WERI-Rb-1 (cell line): ENCODE data around the gene LHX3.
"Not testable (repeated sequence)": the region's sequence is repeated elsewhere in the genome, so short reads cannot be mapped to it uniquely, and the experiment has no call there.

Experiments used
- DNase-seq: peaks from one replicate; pipeline ENCODE4 v3.0.0-alpha.2; 2020
- H3K27ac ChIP-seq: fragments of 250-450 bp; sonication (Bioruptor Pico); 2 replicates; pipeline ENCODE4 v1.5.1; 2020; ENCODE audit warnings: mild to moderate bottlenecking, moderate library complexity
- H3K27me3 ChIP-seq: fragments of 250-450 bp; sonication (Bioruptor Pico); 2 replicates; pipeline ENCODE4 v1.5.1; 2021; ENCODE audit warnings: mild to moderate bottlenecking, low read depth, moderate library complexity; ENCODE audit not compliant: insufficient read depth, severe bottlenecking
- H3K36me3 ChIP-seq: fragments of 250-450 bp; sonication (Bioruptor Pico); 2 replicates; pipeline ENCODE4 v1.5.1; 2020; ENCODE audit warnings: mild to moderate bottlenecking, moderate library complexity
- H3K4me3 ChIP-seq: 2 replicates; pipeline ENCODE4 v1.5.1; 2011; ENCODE audit warnings: low read depth, mild to moderate bottlenecking, control low read depth, low read length
- H3K9me3 ChIP-seq: fragments of 250-450 bp; sonication (Bioruptor Pico); 2 replicates; pipeline ENCODE4 v1.5.1; 2021; ENCODE audit warnings: mild to moderate bottlenecking, moderate library complexity; ENCODE audit not compliant: severe bottlenecking
- CTCF ChIP-seq: IDR thresholded peaks from 2 replicates; pipeline ENCODE4 v1.5.1; 2011; ENCODE audit warnings: low read depth, mild to moderate bottlenecking, control low read depth, inconsistent platforms, low read length

LHX3 gene

DNA sequence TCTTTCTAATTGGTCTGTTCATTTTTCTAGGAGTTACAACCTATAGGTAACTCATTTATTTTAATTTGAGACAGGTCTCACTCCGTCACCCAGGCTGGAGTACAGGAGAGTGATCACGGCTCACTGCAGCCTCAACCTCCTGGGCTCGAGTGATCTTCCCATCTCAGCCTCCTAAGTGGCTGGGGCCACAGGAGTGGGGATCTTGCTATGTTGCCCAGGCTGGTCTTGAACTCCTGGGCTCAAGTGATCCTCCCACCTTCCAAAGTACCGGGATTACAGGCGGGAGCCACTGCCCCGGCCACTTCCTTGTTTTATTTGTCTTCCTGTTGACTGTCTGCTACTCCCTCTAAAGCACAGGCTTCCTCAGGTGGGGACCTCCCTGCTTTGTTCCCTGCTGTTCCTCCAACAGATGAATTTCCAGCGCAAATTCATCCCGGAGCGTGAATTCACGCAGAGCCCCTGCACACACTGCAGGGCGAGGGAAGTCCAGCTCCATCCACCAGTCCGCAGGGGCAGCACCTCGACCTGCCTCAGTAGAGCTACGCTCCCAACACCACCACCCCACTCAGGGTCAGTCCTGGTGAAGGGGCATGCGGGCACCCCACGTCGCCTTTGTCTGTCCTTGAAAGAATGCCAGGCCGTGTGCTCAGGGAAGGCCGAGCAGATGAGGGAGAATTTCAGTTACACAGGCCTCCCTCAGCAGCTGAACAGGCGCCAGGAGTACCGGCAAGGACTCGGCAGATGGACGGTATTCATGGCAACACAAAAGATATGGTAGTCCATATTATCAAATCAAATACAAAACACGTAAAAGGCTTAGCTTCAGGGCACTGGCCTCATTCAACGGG, 34.4 kb upstream of the LHX3 start:
- peaks cover 66% of the 10 kb centered on the region for H3K36me3 ChIP-seq
- no peak for DNase-seq
- no peak for TF ChIP-seq CTCF
- no peaks in the 10 kb centered on the region for H3K9me3 ChIP-seq
- no peak overlapping the region for H3K27ac ChIP-seq
- no peaks in the 10 kb centered on the region for H3K27me3 ChIP-seq
- H3K4me3 ChIP-seq: no peak overlapping the region

GRCh38 chr9:136238342-136238732, 33.4 kb upstream of the LHX3 start:
- no peaks in the 10 kb centered on the region for H3K27me3 ChIP-seq
- H3K4me3 ChIP-seq: no peak overlapping the region
- no peaks in the 10 kb centered on the region for H3K9me3 ChIP-seq
- TF ChIP-seq CTCF: no peak
- DNase-seq: no peak
- peaks cover 67% of the 10 kb centered on the region for H3K36me3 ChIP-seq
- H3K27ac ChIP-seq: no peak overlapping the region

- Histone ChIP-seq H3K27ac (no peak overlapping the region), H3K9me3 (no peaks in the 10 kb centered on the region), H3K27me3 (no peaks in the 10 kb centered on the region), H3K36me3 (peaks cover 61% of the 10 kb centered on the region), H3K4me3 (no peak overlapping the region)
- no peak for TF ChIP-seq CTCF
- no peak for DNase-seq
Observed at GRCh38 chr9:136237486-136238341, 32.8 kb upstream of the LHX3 start.

DNA sequence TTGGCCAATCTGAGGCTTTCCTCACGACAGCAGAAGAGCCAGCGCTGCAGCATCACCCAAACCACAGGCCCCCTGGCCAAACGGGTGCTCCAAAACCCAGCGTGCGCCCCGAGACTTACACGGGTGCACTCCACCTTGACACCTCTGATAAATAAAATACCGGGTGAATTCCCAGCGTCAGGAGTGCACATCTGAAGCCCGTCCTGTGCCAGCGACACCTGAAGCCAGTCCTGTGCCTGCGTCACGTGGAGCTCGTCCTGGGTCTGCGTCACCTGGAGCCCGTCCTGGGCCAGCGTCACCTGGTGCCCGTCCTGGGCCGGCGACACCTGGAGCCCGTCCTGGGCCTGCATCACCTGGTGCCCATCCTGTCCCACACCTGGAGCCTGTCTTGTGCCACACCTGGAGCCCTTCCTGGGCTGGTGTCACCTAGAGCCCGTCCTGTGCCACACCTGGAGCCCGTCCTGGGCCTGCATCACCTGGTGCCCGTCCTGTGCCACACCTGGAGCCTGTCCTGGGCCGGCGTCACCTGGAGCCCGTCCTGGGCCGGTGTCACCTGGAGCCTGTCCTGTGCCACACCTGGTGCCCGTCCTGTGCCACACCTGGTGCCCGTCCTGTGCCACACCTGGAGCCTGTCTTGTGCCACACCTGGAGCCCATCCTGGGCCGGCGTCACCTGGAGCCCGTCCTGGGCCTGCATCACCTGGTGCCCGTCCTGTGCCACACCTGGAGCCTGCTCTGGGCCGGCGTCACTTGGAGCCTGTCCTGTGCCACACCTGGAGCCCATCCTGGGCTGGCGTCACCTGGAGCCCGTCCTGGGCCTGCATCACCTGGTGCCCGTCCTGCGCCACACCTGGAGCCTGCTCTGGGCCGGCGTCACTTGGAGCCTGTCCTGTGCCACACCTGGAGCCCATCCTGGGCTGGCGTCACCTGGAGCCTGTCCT, 31.8 kb upstream of the LHX3 start:
- not testable (repeated sequence) for H3K27ac ChIP-seq, H3K4me3 ChIP-seq, DNase-seq, H3K27me3 ChIP-seq, H3K9me3 ChIP-seq
- peaks cover 58% of the 10 kb centered on the region for H3K36me3 ChIP-seq

GRCh38 chr9:136235709-136236455, 31.0 kb upstream of the LHX3 start:
- Histone ChIP-seq H3K4me3 (no peak overlapping the region), H3K9me3 (no peaks in the 10 kb centered on the region), H3K27me3 (no peaks in the 10 kb centered on the region), H3K27ac (no peak overlapping the region), H3K36me3 (peaks cover 56% of the 10 kb centered on the region)
- no peak for TF ChIP-seq CTCF
- no peak for DNase-seq
